Thyroid gland (tissue), 4 donors: Measurements from ENCODE around the gene FATE1. TPM values are rescaled to one million over a fixed set of nuclear protein-coding genes. Genes with fewer than 3 reads are reported as not detected.

Experiments
- DNase-seq, 2 donors: peaks; one replicate each; pipeline ENCODE4 v3.0.0-alpha.2; 2019
- H3K27ac ChIP-seq, 3 donors: fragments of 200-600 bp; sonication (generic); 1 replicate in 2 of 3; 2 replicates in 1 of 3; pipeline ENCODE4 v1.5.1; 2016 to 2019; ENCODE audit warnings: mild to moderate bottlenecking in 1 of 3, moderate library complexity in 1 of 3
- H3K27me3 ChIP-seq: fragments of 200-600 bp; sonication (generic); one replicate; pipeline ENCODE4 v1.5.1; 2019
- H3K36me3 ChIP-seq, 2 donors: fragments of 200-600 bp; sonication (generic); one replicate each; pipeline ENCODE4 v1.5.1; 2016 to 2019
- H3K4me1 ChIP-seq, 2 donors: fragments of 200-600 bp; sonication (generic); one replicate each; pipeline ENCODE4 v1.5.1; 2017 to 2019
- H3K4me3 ChIP-seq, 3 donors: fragments of 200-600 bp; sonication (generic); replicated peaks in 1 of 3; 1 replicate in 2 of 3; 2 replicates in 1 of 3; pipeline ENCODE4 v1.5.1; 2016; ENCODE audit warnings: mild to moderate bottlenecking in 1 of 3
- H3K9me3 ChIP-seq: fragments of 200-600 bp; sonication (generic); one replicate; pipeline ENCODE4 v1.5.1; 2017
- POLR2A ChIP-seq, 2 donors: fragments of 450-650 bp; IDR thresholded peaks; one replicate each; pipeline ENCODE4 v1.6.1; 2017; ENCODE audit warnings: antibody characterized with exemption in 2 of 2, mild to moderate bottlenecking in 2 of 2, moderate library complexity in 1 of 2
- WGBS, 2 donors: methylation state at CpG; one replicate each; pipeline ENCODE4 v1.1.5; 2017; 5-methylcytosine and 5-hydroxymethylcytosine counted together
- intact Hi-C: fragments of 100-400 bp; cut with DNase I; formaldehyde crosslinking; loops from one replicate; pipeline ENCODE4 v1.15.1; 2023
- total RNA-seq, 4 donors: library from RNA; depleted of rRNA; stranded (reverse); fragments of >200 nt; gene quantifications; one replicate each; pipeline ENCODE4 v1.2.3, GENCODE V29; 2016
- TF ChIP-seq, protein P1 (sequence below), 6 experiments: fragments of 200-600 bp in 3 of 6; fragments of 450-650 bp in 3 of 6; sonication (generic) in 3 of 6; IDR thresholded peaks; one replicate each; pipeline ENCODE4 v1.5.1; 2016 to 2019; ENCODE audit warnings: antibody characterized with exemption in 6 of 6, mild to moderate bottlenecking in 2 of 6, inconsistent platforms in 1 of 6, moderate library complexity in 1 of 6

FATE1 gene
- total RNA-seq, 4 donors from 2014 or later = 1.7 to 4.7 TPM; not detected in 2

DNA sequence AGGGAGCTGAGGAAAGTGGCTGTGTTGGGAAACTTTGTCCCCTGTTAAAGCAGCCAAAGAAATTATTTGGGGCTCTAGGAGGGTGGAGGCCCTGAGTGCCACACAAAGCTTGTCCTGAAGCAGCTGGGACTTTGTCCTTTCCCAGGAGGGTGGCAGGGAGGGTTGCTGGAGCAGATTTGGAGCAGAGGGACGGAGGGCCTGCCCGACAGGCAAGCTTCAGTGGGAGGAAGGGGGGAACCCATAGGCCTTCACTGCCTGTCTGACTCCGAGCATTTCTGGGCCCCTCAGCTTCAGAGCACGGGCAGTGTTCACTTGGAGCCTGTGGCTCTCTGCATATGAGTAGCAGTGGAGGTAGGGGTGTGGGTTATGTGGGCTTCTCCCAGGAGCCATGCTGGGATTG lies 11.5 kb downstream of the FATE1 start:
- WGBS, 2 donors = 93% methylated on average over 2 to 3 of the region's 4 CpGs
- intact Hi-C loops = no loop called here
- no peaks in the 10 kb centered on the region for H3K4me1 ChIP-seq
- H3K36me3 ChIP-seq = no peaks in the 10 kb centered on the region
- no peaks in the 10 kb centered on the region for H3K9me3 ChIP-seq
- H3K27ac ChIP-seq = no peak overlapping the region
- no peaks in the 10 kb centered on the region for H3K27me3 ChIP-seq
- no peak for DNase-seq
- H3K4me3 ChIP-seq = no peak overlapping the region
- TF ChIP-seq, protein P1, sequence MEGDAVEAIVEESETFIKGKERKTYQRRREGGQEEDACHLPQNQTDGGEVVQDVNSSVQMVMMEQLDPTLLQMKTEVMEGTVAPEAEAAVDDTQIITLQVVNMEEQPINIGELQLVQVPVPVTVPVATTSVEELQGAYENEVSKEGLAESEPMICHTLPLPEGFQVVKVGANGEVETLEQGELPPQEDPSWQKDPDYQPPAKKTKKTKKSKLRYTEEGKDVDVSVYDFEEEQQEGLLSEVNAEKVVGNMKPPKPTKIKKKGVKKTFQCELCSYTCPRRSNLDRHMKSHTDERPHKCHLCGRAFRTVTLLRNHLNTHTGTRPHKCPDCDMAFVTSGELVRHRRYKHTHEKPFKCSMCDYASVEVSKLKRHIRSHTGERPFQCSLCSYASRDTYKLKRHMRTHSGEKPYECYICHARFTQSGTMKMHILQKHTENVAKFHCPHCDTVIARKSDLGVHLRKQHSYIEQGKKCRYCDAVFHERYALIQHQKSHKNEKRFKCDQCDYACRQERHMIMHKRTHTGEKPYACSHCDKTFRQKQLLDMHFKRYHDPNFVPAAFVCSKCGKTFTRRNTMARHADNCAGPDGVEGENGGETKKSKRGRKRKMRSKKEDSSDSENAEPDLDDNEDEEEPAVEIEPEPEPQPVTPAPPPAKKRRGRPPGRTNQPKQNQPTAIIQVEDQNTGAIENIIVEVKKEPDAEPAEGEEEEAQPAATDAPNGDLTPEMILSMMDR (IDR thresholded peaks at IDR 0.05) = no peak

- intact Hi-C loops = no loop called here
- H3K4me3 ChIP-seq = no peak overlapping the region
- no peak for TF ChIP-seq POLR2A (IDR thresholded peaks at IDR 0.05)
- H3K9me3 ChIP-seq = no peaks in the 10 kb centered on the region
- DNase-seq = no peak
- H3K36me3 ChIP-seq = no peaks in the 10 kb centered on the region
- no peaks in the 10 kb centered on the region for H3K4me1 ChIP-seq
- H3K27ac ChIP-seq = no peak overlapping the region
- H3K27me3 ChIP-seq = no peaks in the 10 kb centered on the region
- 97 to 100% methylated on average over 2 to 3 of the region's 4 CpGs for WGBS, 2 donors
These were observed 13.4 kb downstream of the FATE1 start for GRCh38 chrX:151729056-151729725.

DNA sequence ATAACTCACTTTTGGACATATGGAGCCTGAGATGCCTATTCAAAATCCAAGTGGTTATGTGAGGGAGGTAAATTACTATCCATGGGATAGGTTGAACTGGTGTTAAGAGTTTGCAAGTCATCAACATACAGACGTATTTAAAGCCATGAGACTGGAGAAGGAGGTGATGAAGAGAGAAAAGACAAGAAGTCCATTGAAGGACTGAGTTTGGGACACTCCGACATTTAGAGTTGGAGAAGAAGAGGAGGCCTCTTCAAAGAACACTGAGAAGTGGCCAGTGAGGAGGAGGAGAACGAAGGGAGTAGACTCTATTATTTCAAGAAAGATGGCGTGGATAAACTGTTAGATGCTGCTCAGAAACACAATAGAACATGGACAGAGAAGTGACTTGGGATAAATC lies 18.6 kb downstream of the FATE1 start, which contains the start of gene CNGA2:
Gene CNGA2 (plus strand): TSS at position 301 of the 400 bp plus-strand sequence. CDS start 3,738 bp downstream, outside the sequence.
- no peaks in the 10 kb centered on the region for H3K9me3 ChIP-seq
- 82 to 91% methylated on average over 4 of the region's 4 CpGs for WGBS, 2 donors

GRCh38 chrX:151735219-151735618 lies 19.4 kb downstream of the FATE1 start:
- intact Hi-C loops = no loop called here
- no peak for DNase-seq
- H3K36me3 ChIP-seq = no peaks in the 10 kb centered on the region
- H3K4me3 ChIP-seq = no peak overlapping the region
- H3K9me3 ChIP-seq = no peaks in the 10 kb centered on the region
- TF ChIP-seq POLR2A (IDR thresholded peaks at IDR 0.05) = no peak
- TF ChIP-seq, protein P1 (IDR thresholded peaks at IDR 0.05) = no peak
- no peaks in the 10 kb centered on the region for H3K4me1 ChIP-seq
- 89 to 95% methylated on average over 2 of the region's 2 CpGs for WGBS, 2 donors
- H3K27ac ChIP-seq = no peak overlapping the region
- H3K27me3 ChIP-seq = no peaks in the 10 kb centered on the region

More for the DNA sequence above, 18.6 kb downstream of the FATE1 start, which contains the start of gene CNGA2:
- H3K36me3 ChIP-seq = no peaks in the 10 kb centered on the region
- H3K4me1 ChIP-seq = no peaks in the 10 kb centered on the region
- H3K4me3 ChIP-seq = no peak within 1 kb of the TSS
- H3K27ac ChIP-seq = no peak within 1 kb of the TSS
- no peak for DNase-seq
- H3K27me3 ChIP-seq = no peaks in the 10 kb centered on the region
- TF ChIP-seq, protein P1 (IDR thresholded peaks at IDR 0.05) = no peak
- no peak for TF ChIP-seq POLR2A (IDR thresholded peaks at IDR 0.05)
- intact Hi-C loops = no loop called here

DNA sequence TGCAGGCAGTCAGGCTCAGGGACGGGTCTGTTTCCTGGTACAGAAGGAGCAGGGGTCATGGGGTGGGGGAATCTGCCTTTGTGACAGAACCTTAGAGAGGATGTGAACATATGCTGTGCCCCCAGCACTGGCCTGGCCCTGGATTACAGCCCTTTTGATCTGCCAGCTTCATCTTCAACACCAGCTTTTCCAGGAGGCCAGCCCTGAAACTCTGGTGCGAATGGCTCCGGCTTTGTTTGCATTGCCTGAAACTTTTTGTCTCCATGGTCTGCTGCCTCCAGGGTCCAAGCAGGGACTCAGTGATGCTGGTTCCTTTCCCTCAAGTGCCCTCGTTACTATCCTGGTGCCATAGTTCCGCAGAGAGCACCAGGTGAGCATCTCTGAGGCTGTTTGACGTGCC lies 20.9 kb downstream of the FATE1 start:
- TF ChIP-seq, protein P1 (IDR thresholded peaks at IDR 0.05) = no peak
- TF ChIP-seq POLR2A (IDR thresholded peaks at IDR 0.05) = no peak

More for the DNA sequence above, 20.9 kb downstream of the FATE1 start:
- Histone ChIP-seq H3K9me3 (no peaks in the 10 kb centered on the region), H3K27me3 (no peaks in the 10 kb centered on the region), H3K36me3 (no peaks in the 10 kb centered on the region), H3K4me1 (no peaks in the 10 kb centered on the region), H3K4me3 (no peak overlapping the region), H3K27ac (no peak overlapping the region)
- no peak for DNase-seq
- 61% methylated on average over 3 of the region's 6 CpGs; no CpG with 5 or more reads in 1 of the 2 donors for WGBS, 2 donors
- intact Hi-C loops = no loop called here
